ENCODE results near the gene MASP2. TPM values are rescaled to one million over a fixed set of nuclear protein-coding genes. Genes with fewer than 3 reads are reported as not detected.
"Not testable (repeated sequence)": the region's sequence is repeated elsewhere in the genome, so short reads cannot be mapped to it uniquely, and the experiment has no call there.

MASP2 gene
- total RNA-seq, 2 donors from 2014 or later, result 0.18 to 0.30 TPM

DNA sequence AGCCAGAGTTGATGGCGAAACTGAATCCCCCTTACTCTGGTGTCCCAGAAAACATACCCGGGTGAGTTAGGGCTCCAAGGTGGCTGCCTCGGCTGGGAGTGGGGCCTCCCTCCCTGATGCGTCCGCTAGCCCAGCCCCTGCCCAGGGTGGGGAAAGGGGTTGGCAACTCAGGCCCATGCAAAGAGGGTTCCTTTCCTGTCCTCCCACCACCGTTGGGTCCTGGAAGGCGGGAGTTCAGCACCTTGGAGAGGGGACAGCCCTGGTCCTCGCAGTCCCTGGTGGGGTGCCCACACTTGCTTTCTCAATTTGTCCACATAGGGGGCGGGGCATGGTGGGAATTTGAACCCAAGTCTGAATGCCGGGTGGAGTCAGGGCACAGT is 6.7 kb upstream of the MASP2 start:
- H3K36me3 Mint-ChIP-seq (ENCODE audit: low read depth), result no peaks in the 10 kb centered on the region
- ATAC-seq (no peak), DNase-seq (no peak)
- no peak overlapping the region for H3K4me3 Mint-ChIP-seq
- H3K27ac Mint-ChIP-seq, result no peak overlapping the region
- H3K27me3 Mint-ChIP-seq, result no peaks in the 10 kb centered on the region
- H3K9me3 ChIP-seq (ENCODE audit: control insufficient read depth, low read length, poor library complexity, severe bottlenecking), result no peaks in the 10 kb centered on the region
- peaks cover 14% of the 10 kb centered on the region for H3K4me1 Mint-ChIP-seq

DNA sequence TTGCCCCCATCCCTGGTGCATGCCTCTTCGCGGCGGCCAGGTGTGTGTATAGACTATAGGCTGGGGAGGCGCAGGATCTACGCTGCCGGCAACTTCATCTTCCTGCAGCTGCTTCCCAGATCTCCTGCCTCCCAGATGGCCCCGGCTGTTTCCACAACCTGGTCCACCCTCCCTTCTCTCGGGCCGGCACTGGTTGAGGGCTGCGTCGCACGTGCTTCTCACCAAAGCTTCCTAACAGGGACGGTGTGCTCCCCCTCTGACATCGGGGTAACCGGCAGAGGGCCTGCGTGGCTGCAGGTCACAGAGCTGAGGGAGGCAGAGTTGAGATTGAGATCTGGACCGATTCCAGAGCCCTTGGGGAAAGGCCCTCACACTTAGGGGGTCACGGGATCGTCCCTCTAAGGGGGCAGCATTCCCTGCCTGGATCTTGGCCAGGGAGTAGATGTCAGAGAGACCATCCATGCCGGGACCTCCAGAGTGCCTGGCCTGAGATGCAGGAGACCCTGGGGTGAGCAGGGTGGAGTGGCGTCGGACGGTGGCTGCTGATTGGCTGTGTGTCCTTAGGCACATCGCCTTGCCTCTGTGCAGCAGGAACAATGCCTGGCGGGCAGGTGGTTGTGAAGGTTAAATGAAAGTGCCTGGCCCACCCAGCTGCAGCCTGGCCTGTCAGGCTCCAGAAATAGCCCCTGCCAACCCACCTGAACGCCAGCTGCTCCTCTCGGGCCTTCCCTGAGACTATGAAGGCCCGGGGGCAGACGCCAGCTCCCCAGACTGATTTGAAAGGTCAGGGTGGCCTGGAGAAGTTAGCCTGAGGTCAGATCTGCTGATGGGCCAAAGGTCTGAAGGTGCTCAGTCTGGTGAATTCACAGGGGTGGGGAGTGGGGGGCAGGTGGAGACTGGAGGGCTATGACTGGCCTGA is 6.1 kb upstream of the MASP2 start:
- peaks cover 11% of the 10 kb centered on the region for H3K4me1 Mint-ChIP-seq
- no peaks in the 10 kb centered on the region for H3K9me3 ChIP-seq (ENCODE audit: control insufficient read depth, low read length, poor library complexity, severe bottlenecking)
- peak; percentile 27 for ATAC-seq
- no peaks in the 10 kb centered on the region for H3K36me3 Mint-ChIP-seq (ENCODE audit: low read depth)
- H3K4me3 Mint-ChIP-seq, result no peak overlapping the region
- H3K27ac Mint-ChIP-seq, result peak overlapping the region; percentile 4
- H3K27me3 Mint-ChIP-seq, result no peaks in the 10 kb centered on the region
- DNase-seq, result no peak

DNA sequence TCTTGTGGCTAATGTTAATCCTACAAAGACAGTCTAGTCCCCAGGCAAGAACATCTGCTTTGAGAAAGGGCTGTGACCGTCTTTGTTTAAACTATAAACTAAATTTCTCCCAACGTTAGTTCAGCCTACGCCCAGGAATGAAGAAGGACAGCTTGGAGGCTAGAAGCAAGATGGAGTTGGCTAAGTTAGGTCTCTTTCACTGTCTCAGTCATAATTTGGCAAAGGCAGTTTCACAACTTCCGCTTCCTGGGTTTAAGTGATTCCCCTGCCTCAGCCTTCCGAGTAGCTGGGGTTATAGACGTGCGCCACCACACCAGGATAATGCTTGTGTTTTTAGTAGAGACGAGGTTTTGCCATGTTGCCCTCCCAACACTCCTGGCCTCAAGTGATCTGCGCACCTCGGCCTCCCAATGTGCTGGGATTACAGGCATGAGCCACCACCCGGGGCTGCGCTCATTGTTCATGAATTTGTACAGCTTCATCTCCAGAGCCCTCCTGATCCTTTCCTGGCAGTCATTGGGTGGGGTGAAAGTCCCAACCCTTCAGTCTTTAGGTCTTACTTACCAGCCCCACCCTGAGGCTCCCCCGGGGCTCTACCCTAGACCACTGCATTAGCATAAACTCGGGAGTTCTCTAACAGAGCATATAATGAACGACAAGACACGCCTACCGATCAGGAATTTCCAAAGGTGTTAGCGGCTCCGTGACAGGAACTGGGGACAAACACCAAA is 4.9 kb upstream of the MASP2 start:
- Mint-ChIP-seq H3K4me1 (peaks cover 8% of the 10 kb centered on the region), H3K27me3 (no peaks in the 10 kb centered on the region), H3K27ac (peak overlapping the region; percentile 27), H3K4me3 (no peak overlapping the region), H3K36me3 (ENCODE audit: low read depth) (no peaks in the 10 kb centered on the region)
- no peak for DNase-seq
- ATAC-seq, result no peak
- no peaks in the 10 kb centered on the region for H3K9me3 ChIP-seq (ENCODE audit: control insufficient read depth, low read length, poor library complexity, severe bottlenecking)

DNA sequence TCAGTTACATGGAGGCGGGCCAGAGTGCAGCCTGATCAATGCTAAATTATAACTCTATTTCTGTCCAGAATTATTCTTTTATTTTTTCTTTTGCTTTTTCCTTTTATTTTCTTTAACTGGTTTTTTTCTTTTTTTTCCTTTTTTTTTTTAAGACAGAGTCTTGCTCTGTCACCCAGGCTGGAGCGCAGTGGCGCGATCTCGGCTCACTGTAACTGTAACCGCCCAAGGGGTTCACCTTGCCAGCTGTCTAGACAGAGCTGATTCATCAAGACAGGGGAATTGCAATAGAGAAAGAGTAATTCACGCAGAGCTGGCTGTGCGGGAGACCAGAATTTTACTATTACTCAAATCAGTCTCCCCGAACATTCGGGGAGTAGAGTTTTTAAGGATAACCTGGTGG is 4.1 kb upstream of the MASP2 start:
- not testable (repeated sequence) for DNase-seq; H3K27me3 Mint-ChIP-seq; ATAC-seq; H3K36me3 Mint-ChIP-seq (ENCODE audit: low read depth); H3K9me3 ChIP-seq (ENCODE audit: control insufficient read depth, low read length, poor library complexity, severe bottlenecking); H3K4me1 Mint-ChIP-seq; H3K4me3 Mint-ChIP-seq
- H3K27ac Mint-ChIP-seq, result peak overlapping the region; percentile 27

DNA sequence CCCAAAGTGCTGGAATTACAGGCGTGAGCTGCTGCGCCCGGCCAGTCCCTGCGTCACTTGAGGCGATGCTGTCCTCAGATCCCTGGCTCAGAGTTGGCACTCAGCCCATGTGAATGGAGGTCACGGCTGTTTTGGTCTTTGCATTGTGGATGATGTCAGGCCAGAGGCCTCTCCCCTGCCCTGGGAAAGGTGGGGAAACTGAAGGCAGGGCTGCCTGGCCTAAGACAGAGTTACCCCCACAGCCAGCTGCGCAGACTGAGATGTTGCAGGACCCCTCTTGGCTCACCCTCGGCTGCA is 821 bp downstream of the MASP2 start:
- Mint-ChIP-seq H3K4me3 (no peak overlapping the region), H3K36me3 (ENCODE audit: low read depth) (no peaks in the 10 kb centered on the region), H3K27me3 (no peaks in the 10 kb centered on the region), H3K27ac (no peak overlapping the region), H3K4me1 (peaks cover 2% of the 10 kb centered on the region)
- no peaks in the 10 kb centered on the region for H3K9me3 ChIP-seq (ENCODE audit: control insufficient read depth, low read length, poor library complexity, severe bottlenecking)
- DNase-seq (peak in 1 of 3 donors; percentile 1), ATAC-seq (no peak)

DNA sequence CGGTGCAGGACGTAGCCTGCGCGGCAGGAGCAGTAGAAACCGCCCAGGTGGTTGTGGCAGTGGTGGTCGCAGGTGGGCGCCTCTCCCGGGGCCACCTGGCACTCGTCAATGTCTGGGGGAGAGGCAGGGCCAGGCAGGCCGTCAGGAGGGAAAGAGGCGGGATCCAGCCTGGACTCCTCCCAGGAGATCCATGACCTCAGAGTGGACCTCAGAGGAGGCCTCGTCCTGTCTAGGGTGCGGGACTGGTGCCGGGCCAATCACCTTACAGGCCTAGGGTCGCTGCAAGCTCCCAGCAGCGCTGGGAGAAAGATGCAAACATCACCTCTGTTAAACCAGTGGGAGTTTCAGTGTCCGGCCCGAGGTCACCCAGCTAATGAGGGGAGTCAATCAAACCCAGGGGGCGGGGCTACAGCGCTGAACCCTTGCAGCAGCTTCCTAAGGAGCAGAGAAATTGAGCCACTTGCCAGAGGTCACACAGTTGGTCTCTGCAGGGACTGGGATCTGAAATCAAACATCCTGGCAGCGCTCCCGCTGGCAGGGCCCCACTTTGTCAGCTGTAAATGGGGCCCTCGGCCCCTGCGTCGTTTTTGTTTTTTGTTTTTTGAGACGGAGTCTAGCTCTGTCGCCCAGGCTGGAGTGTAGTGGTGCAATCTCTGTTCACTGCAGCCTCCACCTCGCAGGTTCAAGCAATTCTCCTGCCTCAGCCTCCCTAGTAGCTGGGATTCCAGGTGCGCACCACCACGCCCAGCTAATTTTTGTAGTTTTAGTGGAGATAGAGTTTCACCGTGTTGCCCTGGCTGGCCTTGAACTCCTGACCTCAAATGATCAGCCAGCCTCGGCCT is 1.4 kb downstream of the MASP2 start:
- H3K9me3 ChIP-seq (ENCODE audit: control insufficient read depth, low read length, poor library complexity, severe bottlenecking), result no peaks in the 10 kb centered on the region
- Mint-ChIP-seq H3K4me1 (peaks cover 2% of the 10 kb centered on the region), H3K4me3 (no peak overlapping the region), H3K27me3 (no peaks in the 10 kb centered on the region), H3K27ac (no peak overlapping the region), H3K36me3 (ENCODE audit: low read depth) (no peaks in the 10 kb centered on the region)
- DNase-seq (peak in 1 of 3 donors; percentile 6), ATAC-seq (no peak)

DNA sequence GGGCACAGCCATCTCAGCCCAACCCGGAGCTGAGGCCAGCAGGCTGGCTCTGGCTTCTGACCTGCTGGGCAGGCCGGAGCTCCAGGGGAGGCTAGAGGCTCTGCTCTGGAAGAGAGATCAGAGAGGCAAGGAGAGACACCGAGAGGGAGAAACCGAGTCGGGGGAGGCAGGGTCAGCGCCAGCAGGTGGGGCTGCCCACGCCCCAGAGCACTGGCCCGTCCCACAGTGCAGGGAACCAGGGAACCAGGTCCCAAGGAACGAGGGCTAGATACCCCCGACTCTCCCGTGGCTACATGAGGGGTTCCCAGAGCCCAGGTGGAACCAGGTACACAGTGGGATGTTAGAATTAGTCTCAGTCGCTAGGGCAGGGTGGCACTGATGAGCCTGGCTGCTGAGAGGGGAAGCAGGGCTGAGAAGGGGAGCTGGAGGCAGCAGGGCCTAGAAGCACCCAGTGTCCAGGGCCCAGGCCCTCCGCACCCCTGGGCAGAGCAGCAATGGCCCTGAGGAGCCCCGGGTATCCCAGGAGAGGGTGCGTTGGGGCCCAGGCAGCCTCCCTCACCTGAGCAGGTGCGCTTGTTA is 2.1 kb downstream of the MASP2 start:
- Mint-ChIP-seq H3K36me3 (ENCODE audit: low read depth) (no peaks in the 10 kb centered on the region), H3K27ac (no peak overlapping the region), H3K4me1 (peaks cover under 1% of the 10 kb centered on the region), H3K27me3 (no peaks in the 10 kb centered on the region), H3K4me3 (no peak overlapping the region)
- no peaks in the 10 kb centered on the region for H3K9me3 ChIP-seq (ENCODE audit: control insufficient read depth, low read length, poor library complexity, severe bottlenecking)
- no peak for ATAC-seq
- DNase-seq, result no peak

DNA sequence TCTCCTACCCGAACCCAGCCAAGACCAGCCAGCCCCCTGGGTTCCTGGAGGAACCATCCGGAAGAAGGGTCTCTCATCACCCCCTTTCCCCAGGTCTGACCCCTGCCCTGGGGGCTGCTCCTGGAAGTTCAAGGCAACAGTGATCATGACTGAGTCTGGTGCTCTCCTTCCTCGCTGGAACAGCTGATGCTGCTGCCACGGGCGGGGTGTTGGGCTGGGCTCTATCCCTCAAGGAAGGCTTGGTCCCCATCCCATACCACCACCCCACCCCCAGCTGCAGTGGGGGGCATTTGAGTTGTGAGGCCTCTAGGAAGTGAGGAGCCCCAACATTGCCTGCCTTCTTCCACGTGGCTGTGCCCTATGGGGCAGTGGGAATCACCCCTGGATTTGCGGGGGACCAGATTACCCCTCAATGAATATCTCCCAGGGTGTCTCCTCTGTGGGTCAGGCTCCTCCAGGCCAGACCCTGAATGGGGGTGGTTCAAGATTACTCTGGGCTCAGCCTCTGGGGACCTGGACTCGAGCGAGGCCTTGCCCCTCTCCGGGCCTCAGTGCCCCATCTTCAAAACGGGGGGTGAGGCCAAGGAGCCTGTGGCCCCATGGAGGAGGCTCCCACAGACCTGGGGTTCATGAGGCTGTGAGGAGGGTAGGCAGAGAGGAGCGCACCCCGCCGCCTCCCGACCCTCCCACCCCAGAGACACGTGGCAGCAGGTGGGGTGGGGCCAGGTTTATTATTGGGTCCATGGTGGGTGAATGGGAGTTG is 2.8 kb downstream of the MASP2 start:
- H3K36me3 Mint-ChIP-seq (ENCODE audit: low read depth), result no peaks in the 10 kb centered on the region
- H3K4me1 Mint-ChIP-seq, result no peaks in the 10 kb centered on the region
- H3K27ac Mint-ChIP-seq, result no peak overlapping the region
- no peak for ATAC-seq
- DNase-seq, result peak in 1 of 3 donors; percentile 4
- no peaks in the 10 kb centered on the region for H3K27me3 Mint-ChIP-seq
- no peak overlapping the region for H3K4me3 Mint-ChIP-seq
- H3K9me3 ChIP-seq (ENCODE audit: control insufficient read depth, low read length, poor library complexity, severe bottlenecking), result no peaks in the 10 kb centered on the region

DNA sequence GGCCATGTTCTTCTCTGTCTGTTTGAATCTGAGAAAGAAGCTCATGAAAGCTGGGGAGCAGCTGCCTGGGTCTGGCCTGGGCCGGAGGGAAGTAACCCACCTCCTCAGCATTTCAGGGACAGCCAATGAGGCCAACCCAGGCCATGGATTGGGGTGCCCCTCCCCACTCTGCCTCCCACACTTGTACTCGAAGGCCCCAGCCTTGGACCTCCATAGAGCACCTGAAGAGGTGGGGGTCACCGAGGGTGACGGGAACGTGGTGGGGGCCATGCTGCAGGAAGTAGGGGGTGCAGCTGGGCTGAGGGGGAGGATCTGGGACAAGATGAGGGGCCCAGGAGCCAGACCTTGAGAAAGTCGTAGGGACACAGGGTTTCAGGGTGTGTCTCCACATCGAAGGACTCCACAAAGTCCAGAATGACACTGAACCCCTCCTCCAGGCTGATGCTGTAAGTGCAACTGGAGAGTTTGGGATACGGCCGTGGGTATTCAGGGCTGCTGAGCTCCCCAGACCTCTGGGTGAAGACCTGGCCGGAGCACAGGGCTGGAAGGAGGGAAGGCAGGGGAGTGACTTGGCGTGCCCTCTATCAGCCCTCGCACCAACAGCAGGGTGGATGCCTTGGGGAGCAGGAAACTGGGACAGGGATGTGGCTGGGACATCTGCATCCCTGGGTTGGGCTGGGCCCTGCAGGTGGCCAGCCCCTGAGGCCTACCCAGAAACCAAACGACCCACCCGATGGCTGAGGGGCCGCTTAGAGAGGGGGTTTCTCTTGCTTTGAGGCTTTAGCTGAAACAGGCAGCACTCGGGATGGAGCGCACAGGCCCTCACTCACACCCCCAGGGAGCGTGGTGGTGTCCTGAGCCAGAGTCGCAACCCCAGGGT is 3.8 kb downstream of the MASP2 start:
- DNase-seq, result peak in 1 of 3 donors; percentile 7
- H3K27me3 Mint-ChIP-seq, result no peaks in the 10 kb centered on the region
- no peak overlapping the region for H3K27ac Mint-ChIP-seq
- no peaks in the 10 kb centered on the region for H3K9me3 ChIP-seq (ENCODE audit: control insufficient read depth, low read length, poor library complexity, severe bottlenecking)
- no peaks in the 10 kb centered on the region for H3K36me3 Mint-ChIP-seq (ENCODE audit: low read depth)
- no peaks in the 10 kb centered on the region for H3K4me1 Mint-ChIP-seq
- H3K4me3 Mint-ChIP-seq, result no peak overlapping the region
- no peak for ATAC-seq

DNA sequence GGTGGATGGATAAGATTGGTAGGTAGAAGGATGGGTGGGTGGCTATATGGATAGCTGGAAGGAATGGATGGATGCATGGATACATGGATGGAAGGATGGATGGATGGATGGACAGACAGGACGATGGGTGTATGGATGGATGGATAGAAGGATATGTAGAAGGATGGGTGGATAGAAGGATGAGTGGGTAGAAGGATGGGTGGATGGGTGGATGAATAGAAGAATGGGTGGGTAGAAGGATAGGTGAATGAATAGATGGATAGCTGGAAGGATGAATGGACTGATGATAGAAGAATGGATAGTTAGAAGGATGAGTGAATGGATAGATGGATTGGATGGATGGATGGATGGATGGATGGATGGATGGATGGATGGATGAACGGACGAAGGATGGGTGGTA is 5.0 kb downstream of the MASP2 start:
- no peaks in the 10 kb centered on the region for H3K9me3 ChIP-seq (ENCODE audit: control insufficient read depth, low read length, poor library complexity, severe bottlenecking)
- peaks cover 4% of the 10 kb centered on the region for H3K27me3 Mint-ChIP-seq
- H3K27ac Mint-ChIP-seq, result no peak overlapping the region
- ATAC-seq, result no peak
- no peak for DNase-seq
- no peak overlapping the region for H3K4me3 Mint-ChIP-seq
- H3K36me3 Mint-ChIP-seq (ENCODE audit: low read depth), result no peaks in the 10 kb centered on the region
- H3K4me1 Mint-ChIP-seq, result no peaks in the 10 kb centered on the region

DNA sequence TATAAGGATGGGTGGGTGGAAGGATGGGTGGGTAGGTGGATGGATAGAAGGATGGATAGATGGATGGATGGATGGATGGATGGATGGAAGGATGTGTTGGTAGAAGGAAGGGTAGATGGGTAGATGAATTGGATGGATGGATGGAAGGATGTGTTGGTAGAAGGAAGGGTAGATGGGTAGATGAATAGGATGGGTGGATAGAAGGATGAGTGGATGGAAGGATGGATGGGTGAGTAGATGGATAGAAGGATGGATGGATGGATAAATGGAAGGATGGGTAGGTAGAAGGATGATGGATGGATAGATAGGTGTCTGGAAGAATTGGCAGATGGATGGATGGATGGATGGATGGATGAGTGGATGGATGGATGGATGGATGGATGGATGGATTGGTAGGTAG is 6.0 kb downstream of the MASP2 start:
- Mint-ChIP-seq H3K27ac (no peak overlapping the region), H3K4me3 (no peak overlapping the region), H3K27me3 (peaks cover 4% of the 10 kb centered on the region), H3K36me3 (ENCODE audit: low read depth) (no peaks in the 10 kb centered on the region), H3K4me1 (no peaks in the 10 kb centered on the region)
- no peak for ATAC-seq
- no peak for DNase-seq
- no peaks in the 10 kb centered on the region for H3K9me3 ChIP-seq (ENCODE audit: control insufficient read depth, low read length, poor library complexity, severe bottlenecking)

DNA sequence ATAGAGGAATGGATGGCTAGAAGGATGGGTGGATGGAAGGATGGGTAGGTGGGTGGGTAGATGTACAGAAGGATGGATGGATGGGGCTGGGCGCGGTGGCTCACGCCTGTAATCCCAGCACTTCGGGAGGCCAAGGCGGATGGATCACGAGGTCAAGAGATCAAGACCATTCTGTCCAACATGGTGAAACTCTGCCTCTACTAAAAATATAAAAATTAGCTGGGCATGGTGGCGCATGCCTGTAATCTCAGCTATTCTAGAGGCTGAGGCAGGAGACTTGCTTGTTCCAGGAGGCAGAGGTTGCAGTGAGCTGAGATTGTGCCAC is 7.0 kb downstream of the MASP2 start:
- H3K27ac Mint-ChIP-seq; H3K4me1 Mint-ChIP-seq; H3K27me3 Mint-ChIP-seq; H3K4me3 Mint-ChIP-seq; H3K9me3 ChIP-seq (ENCODE audit: control insufficient read depth, low read length, poor library complexity, severe bottlenecking); DNase-seq; H3K36me3 Mint-ChIP-seq (ENCODE audit: low read depth); ATAC-seq: not testable (repeated sequence)

Measured in T-helper 17 cell (primary cell).